ENCODE data around the gene FNBP1L.

FNBP1L gene

GRCh38 chr1:93483200-93483599 lies 35.3 kb downstream of the FNBP1L start:
- TF ChIP-seq CTCF (IDR thresholded peaks at IDR 0.05; ENCODE audit: low read depth, low read length) = no peak
- no peak overlapping the region for H3K4me3 ChIP-seq (replicated peaks in 1 of 2; ENCODE audit: low read depth in 2 of 2, low read length in 2 of 2)
- DNase-seq (ENCODE audit: low read depth in 2 of 2) = peak in 1 of 2 donors; percentile 28

GRCh38 chr1:93483606-93484005 lies 35.7 kb downstream of the FNBP1L start:
- H3K4me3 ChIP-seq (replicated peaks in 1 of 2; ENCODE audit: low read depth in 2 of 2, low read length in 2 of 2) = no peak overlapping the region
- no peak for TF ChIP-seq CTCF (IDR thresholded peaks at IDR 0.05; ENCODE audit: low read depth, low read length)
- DNase-seq (ENCODE audit: low read depth in 2 of 2) = no peak

GRCh38 chr1:93488207-93488606 lies 40.3 kb downstream of the FNBP1L start:
- H3K4me3 ChIP-seq (replicated peaks in 1 of 2; ENCODE audit: low read depth in 2 of 2, low read length in 2 of 2) = no peak overlapping the region
- no peak for TF ChIP-seq CTCF (IDR thresholded peaks at IDR 0.05; ENCODE audit: low read depth, low read length)
- no peak for DNase-seq (ENCODE audit: low read depth in 2 of 2)

GRCh38 chr1:93489756-93490155 lies 41.8 kb downstream of the FNBP1L start:
- no peak for TF ChIP-seq CTCF (IDR thresholded peaks at IDR 0.05; ENCODE audit: low read depth, low read length)
- DNase-seq (ENCODE audit: low read depth in 2 of 2) = peak in 1 of 2 donors; percentile 28
- H3K4me3 ChIP-seq (replicated peaks in 1 of 2; ENCODE audit: low read depth in 2 of 2, low read length in 2 of 2) = no peak overlapping the region

- TF ChIP-seq CTCF (IDR thresholded peaks at IDR 0.05; ENCODE audit: low read depth, low read length) = no peak
- DNase-seq (ENCODE audit: low read depth in 2 of 2) = no peak
- H3K4me3 ChIP-seq (replicated peaks in 1 of 2; ENCODE audit: low read depth in 2 of 2, low read length in 2 of 2) = no peak overlapping the region
Measured at GRCh38 chr1:93490357-93490756, 42.4 kb downstream of the FNBP1L start.

- no peak for TF ChIP-seq CTCF (IDR thresholded peaks at IDR 0.05; ENCODE audit: low read depth, low read length)
- DNase-seq (ENCODE audit: low read depth in 2 of 2) = no peak
- no peak overlapping the region for H3K4me3 ChIP-seq (replicated peaks in 1 of 2; ENCODE audit: low read depth in 2 of 2, low read length in 2 of 2)
Measured at GRCh38 chr1:93495911-93496310, 48.0 kb downstream of the FNBP1L start.

GRCh38 chr1:93496520-93496919 lies 48.6 kb downstream of the FNBP1L start:
- no peak overlapping the region for H3K4me3 ChIP-seq (replicated peaks in 1 of 2; ENCODE audit: low read depth in 2 of 2, low read length in 2 of 2)
- TF ChIP-seq CTCF (IDR thresholded peaks at IDR 0.05; ENCODE audit: low read depth, low read length) = no peak
- DNase-seq (ENCODE audit: low read depth in 2 of 2) = no peak
